ENCODE results near the gene ITGAL.
"Not testable (repeated sequence)": the region's sequence is repeated elsewhere in the genome, so short reads cannot be mapped to it uniquely, and the experiment has no call there.

Gene ITGAL

DNA sequence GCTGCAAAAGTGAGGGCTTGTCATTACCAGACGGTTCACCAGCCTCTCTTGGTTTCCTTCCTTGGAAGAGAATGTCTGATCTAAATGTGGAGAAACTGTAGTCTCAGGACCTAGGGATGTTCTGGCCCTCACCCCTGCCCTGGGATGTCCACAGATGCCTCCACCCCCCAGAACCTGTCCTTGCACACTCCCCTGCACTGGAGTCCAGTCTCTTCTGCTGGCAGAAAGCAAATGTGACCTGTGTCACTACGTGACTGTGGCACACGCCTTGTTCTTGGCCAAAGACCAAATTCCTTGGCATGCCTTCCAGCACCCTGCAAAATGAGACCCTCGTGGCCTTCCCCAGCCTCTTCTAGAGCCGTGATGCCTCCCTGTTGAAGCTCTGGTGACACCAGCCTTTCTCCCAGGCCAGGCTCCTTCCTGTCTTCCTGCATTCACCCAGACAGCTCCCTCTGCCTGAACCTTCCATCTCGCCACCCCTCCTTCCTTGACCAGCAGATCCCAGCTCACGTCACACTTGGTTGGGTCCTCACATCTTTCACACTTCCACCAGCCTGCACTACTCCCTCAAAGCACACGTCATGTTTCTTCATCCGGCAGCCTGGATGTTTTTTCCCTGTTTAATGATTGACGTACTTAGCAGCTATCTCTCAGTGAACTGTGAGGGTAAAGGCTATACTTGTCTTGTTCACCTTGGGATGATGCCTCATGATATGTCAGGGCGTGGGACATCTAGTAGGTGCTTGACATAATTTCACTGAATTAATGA, 49.5 kb downstream of the ITGAL start:
- TF ChIP-seq, protein P1, sequence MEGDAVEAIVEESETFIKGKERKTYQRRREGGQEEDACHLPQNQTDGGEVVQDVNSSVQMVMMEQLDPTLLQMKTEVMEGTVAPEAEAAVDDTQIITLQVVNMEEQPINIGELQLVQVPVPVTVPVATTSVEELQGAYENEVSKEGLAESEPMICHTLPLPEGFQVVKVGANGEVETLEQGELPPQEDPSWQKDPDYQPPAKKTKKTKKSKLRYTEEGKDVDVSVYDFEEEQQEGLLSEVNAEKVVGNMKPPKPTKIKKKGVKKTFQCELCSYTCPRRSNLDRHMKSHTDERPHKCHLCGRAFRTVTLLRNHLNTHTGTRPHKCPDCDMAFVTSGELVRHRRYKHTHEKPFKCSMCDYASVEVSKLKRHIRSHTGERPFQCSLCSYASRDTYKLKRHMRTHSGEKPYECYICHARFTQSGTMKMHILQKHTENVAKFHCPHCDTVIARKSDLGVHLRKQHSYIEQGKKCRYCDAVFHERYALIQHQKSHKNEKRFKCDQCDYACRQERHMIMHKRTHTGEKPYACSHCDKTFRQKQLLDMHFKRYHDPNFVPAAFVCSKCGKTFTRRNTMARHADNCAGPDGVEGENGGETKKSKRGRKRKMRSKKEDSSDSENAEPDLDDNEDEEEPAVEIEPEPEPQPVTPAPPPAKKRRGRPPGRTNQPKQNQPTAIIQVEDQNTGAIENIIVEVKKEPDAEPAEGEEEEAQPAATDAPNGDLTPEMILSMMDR (IDR thresholded peaks at IDR 0.05): no peak
- DNase-seq (ENCODE audit: low spot score): peak; percentile 63
- no peak overlapping the region for H3K27ac ChIP-seq
- no peak overlapping the region for H3K4me3 ChIP-seq

DNA sequence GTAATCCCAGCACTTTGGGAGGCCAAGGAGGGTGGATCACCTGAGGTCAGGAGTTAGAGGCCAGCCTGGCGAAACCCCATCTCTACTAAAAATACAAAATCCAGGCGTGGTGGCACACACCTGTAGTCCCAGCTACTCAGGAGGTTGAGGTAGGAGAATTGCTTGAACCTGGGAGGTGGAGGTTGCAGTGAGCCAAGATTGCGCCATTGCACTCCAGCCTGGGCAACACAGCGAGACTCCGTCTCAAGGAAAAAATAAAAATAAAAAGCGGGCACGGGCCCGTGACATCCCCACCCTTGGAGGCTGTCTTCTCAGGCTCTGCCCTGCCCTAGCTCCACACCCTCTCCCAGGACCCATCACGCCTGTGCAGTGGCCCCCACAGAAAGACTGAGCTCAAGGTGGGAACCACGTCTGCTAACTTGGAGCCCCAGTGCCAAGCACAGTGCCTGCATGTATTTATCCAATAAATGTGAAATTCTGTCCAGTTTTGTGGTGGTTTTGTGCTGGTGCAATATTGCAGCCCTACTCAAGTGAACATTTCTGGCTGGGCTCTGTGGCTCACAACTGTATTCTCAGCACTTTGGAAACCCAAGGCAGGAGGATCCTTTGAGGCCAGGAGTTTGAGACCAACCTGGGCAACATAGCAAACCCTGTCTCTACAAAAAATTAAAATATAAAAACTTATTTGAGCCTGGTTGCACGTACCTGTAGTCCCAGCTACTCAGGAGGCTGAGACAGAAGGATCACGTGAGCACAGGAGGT, 50.3 kb downstream of the ITGAL start:
- not testable (repeated sequence) for H3K27ac ChIP-seq; DNase-seq (ENCODE audit: low spot score); H3K4me3 ChIP-seq

DNA sequence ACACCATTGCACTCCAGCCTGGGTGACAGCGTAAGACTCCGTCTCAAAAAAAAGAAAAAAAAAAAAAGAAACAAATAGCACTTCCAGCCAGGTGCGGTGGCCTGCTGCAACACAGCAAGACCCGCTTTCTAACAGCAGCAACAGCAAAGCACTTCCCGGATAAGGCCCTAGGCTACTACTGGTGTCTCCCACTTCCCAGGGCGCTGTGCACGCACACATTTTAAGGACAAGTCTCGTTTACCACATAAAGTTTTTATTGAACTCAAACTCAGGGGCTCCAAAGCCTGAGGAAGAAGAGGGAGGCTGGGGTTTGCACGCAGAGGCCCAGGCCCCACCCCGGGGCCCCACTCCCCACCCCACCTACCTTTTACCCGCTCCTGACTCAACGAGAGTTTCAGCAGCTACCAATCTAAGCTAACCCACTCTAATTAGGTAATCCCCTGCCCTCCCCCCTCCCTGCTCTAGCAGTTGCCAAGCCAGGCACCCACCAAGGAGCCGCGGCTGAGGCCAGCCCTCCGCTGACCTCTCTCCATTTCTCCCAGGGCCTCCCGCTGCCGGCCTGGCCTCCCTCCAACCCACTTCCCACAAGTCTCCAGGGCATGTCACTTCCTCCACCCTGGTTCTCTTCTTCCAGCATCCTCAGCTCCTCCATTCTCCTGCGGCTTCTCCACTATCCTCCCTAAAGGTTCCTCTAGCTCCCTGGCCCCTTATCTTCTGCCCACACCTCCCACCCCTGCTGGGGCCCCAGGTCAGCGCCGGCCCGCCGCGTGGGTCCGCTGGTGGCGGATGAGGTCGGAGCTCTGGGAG, 51.4 kb downstream of the ITGAL start:
- no peak overlapping the region for H3K27ac ChIP-seq
- no peak for DNase-seq (ENCODE audit: low spot score)
- TF ChIP-seq, protein P1 (IDR thresholded peaks at IDR 0.05): no peak
- H3K4me3 ChIP-seq: no peak overlapping the region

DNA sequence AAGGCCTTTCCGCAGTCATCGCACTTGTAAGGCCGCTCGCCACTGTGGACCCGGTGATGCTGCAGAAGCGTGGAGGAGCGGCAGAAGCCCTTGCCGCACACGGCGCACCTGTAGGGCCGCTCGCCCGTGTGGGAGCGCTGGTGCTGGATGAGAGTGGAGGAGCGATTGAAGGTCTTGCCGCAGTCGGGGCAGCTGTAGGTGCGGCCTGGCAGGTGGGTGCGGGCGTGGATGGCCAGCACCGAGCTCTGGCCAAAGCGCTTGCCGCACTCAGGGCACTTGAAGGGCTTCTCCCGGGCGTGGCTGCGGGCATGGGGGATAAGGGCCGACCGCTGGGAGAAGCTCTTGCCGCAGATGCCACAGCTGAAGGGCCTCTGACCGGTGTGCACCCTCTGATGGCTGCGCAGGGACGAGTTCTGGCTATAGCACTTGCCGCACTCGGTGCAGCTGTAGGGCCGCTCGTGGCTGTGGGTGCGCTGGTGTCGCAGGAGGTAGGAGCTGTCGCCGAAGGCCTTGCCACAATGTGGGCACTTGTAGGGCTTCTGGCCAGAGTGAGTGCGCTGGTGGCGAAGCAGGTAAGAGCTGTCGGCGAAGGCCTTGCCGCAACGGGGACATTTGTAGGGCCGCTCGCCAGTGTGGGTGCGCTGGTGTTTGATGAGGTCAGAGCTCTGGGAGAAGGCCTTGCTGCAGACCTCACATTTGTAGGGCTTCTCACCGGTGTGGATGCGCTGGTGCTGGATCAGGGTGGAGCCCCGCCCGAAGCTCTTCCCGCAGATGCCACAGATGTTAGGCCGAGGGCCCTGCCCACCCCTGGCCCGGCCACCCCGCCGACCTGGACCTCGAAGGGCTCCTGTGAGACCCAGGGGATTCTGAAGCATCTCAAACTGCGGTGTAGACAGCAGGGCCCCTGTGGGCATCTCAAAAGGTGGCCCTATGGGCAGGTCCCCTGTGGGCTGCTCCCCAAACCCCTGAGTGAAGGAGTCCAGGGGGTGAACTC, 52.3 kb downstream of the ITGAL start:
- DNase-seq (ENCODE audit: low spot score): no peak
- TF ChIP-seq, protein P1 (IDR thresholded peaks at IDR 0.05): no peak
- Histone ChIP-seq H3K4me3 (no peak overlapping the region), H3K27ac (no peak overlapping the region)

DNA sequence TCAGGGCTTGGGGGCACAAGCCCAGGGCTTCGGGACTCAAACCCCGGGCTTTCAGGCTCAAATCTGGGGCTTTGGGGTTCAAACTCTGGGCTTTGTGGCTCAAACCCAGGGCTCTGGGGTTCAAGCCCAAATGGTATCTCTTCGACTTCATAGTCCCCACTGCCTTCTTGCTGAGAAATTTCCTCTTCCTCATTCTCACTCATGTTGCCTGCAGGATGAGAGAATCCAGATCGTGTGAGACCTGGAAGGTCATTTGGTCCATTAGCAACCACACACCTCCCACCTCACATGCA, 53.2 kb downstream of the ITGAL start:
- TF ChIP-seq, protein P1 (IDR thresholded peaks at IDR 0.05): no peak

DNA sequence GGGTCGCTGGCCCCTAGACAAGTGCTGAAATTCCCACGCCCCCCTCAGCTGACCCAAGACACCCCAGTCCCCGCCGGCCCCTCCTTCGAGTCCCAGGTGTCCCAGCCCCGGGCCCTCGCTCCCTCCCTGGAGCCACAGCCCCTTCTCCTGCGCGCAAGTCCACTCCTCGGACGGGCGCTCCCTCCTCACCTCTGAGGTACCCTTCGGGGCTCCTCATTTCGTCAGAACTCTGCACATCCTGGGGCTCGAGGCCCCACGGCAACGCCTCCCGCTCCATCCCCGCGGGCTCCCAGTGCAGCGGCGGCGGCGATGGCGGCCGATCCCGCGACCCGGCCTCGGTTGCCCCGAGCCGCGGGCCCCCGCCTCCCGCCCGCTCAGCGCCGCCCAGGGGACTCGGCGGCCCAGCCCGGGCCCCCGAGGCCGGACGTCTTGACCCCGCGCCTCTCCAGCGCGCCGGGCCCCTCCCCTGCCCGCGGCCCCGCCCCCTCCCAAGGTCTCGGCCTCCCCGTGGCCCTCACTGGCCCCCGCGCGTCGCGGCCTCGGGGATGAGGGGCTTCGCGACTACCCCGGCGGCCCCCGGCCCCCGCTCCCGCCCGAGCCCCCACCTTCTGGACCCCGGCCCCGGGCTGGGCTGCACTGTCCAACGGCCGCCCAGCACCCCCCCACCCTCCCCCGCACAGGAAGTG, 53.7 kb downstream of the ITGAL start, which contains the start of gene ZNF768:
ZNF768 (minus strand) TSS at position 430 of the 686 bp plus-strand sequence; CDS start at position 277, 153 bp downstream.
- DNase-seq (ENCODE audit: low spot score): no peak
- Histone ChIP-seq H3K27ac (peak within 1 kb of the TSS; percentile 88 to 97), H3K4me3 (peak within 1 kb of the TSS; percentile 79)
- TF ChIP-seq, protein P1 (IDR thresholded peaks at IDR 0.05): no peak

More for the DNA sequence above, 53.2 kb downstream of the ITGAL start:
- H3K27ac ChIP-seq: peak overlapping the region; percentile 88 to 97
- DNase-seq (ENCODE audit: low spot score): no peak
- H3K4me3 ChIP-seq: peak overlapping the region; percentile 79

Data from coronary artery (tissue), 2 donors.